GM23338 (cell line): ENCODE results near the gene VPS45. TPM values are rescaled to one million over a fixed set of nuclear protein-coding genes. Genes with fewer than 3 reads are reported as not detected.

Experiments used
- ATAC-seq: fragments of 200-7000 bp; cut with Tn5 transposase; 3 replicates; pipeline ENCODE4 v1.9.1; 2020
- DNase-seq: peaks from one replicate; pipeline ENCODE4 v3.0.0-alpha.2; 2015; ENCODE audit warnings: low spot score
- H2AFZ ChIP-seq: fragments of 200-600 bp; sonication (generic); 2 replicates; pipeline ENCODE4 v1.8.0; 2016; ENCODE audit warnings: antibody characterized with exemption, mild to moderate bottlenecking, moderate library complexity
- H3F3A ChIP-seq: fragments of 200-600 bp; sonication (generic); replicated peaks from 2 replicates; pipeline ENCODE4 v1.8.0; 2017; ENCODE audit warnings: antibody characterized with exemption, mixed run types, low read depth
- H3K27ac ChIP-seq: fragments of 200-600 bp; sonication (generic); 2 replicates; pipeline ENCODE4 v1.6.1; 2016; ENCODE audit warnings: low read depth
- H3K27me3 ChIP-seq: fragments of 200-600 bp; sonication (generic); 2 replicates; pipeline ENCODE4 v1.8.0; 2016; ENCODE audit warnings: mild to moderate bottlenecking, mixed run types, moderate library complexity; ENCODE audit not compliant: insufficient read depth
- H3K36me3 ChIP-seq: fragments of 200-600 bp; sonication (generic); 2 replicates; pipeline ENCODE4 v1.8.0; 2016; ENCODE audit warnings: mild to moderate bottlenecking; ENCODE audit not compliant: insufficient read depth
- H3K4me1 ChIP-seq: fragments of 200-600 bp; sonication (generic); 2 replicates; pipeline ENCODE4 v1.8.0; 2016; ENCODE audit warnings: mild to moderate bottlenecking, moderate library complexity; ENCODE audit not compliant: insufficient read depth
- H3K4me2 ChIP-seq: fragments of 200-600 bp; sonication (generic); 2 replicates; pipeline ENCODE4 v1.7.1; 2017; ENCODE audit warnings: mixed run types
- H3K4me3 ChIP-seq: fragments of 200-600 bp; sonication (generic); 2 replicates; pipeline ENCODE4 v1.6.1; 2016; ENCODE audit warnings: mixed run types
- H3K79me2 ChIP-seq: fragments of 200-600 bp; sonication (generic); replicated peaks from 2 replicates; pipeline ENCODE4 v1.8.0; 2017; ENCODE audit warnings: mild to moderate bottlenecking; ENCODE audit not compliant: insufficient read depth
- H3K9me2 ChIP-seq: fragments of 200-600 bp; sonication (generic); 2 replicates; pipeline ENCODE4 v1.8.0; 2017; ENCODE audit not compliant: insufficient read depth
- H4K20me1 ChIP-seq: fragments of 200-600 bp; sonication (generic); replicated peaks from 2 replicates; pipeline ENCODE4 v1.8.0; 2017; ENCODE audit warnings: mild to moderate bottlenecking; ENCODE audit not compliant: insufficient read depth
- H3K27ac Mint-ChIP-seq: 2 replicates; pipeline ENCODE4 v1.8.0; 2020; ENCODE audit warnings: inconsistent platforms, mild to moderate bottlenecking, moderate library complexity, mixed read lengths
- H3K27me3 Mint-ChIP-seq: 3 replicates; pipeline ENCODE4 v1.8.0; 2022; ENCODE audit warnings: low read depth, mild to moderate bottlenecking, moderate library complexity, mixed read lengths, inconsistent platforms; ENCODE audit not compliant: insufficient read depth, poor library complexity
- H3K36me3 Mint-ChIP-seq: 3 replicates; pipeline ENCODE4 v1.8.0; 2021; ENCODE audit warnings: low read depth, mild to moderate bottlenecking, inconsistent platforms, moderate library complexity, mixed read lengths
- H3K4me1 Mint-ChIP-seq: 3 replicates; pipeline ENCODE4 v1.8.0; 2020; ENCODE audit warnings: mild to moderate bottlenecking, inconsistent platforms, mixed read lengths
- H3K4me3 Mint-ChIP-seq: 3 replicates; pipeline ENCODE4 v1.8.0; 2021; ENCODE audit warnings: moderate library complexity, mild to moderate bottlenecking, inconsistent platforms, mixed read lengths
- H3K9me3 Mint-ChIP-seq: 3 replicates; pipeline ENCODE4 v1.8.0; 2020; ENCODE audit warnings: moderate library complexity, mild to moderate bottlenecking, inconsistent platforms, mixed read lengths
- CREB1 ChIP-seq: fragments of 250-450 bp; sonication (Bioruptor Pico); IDR thresholded peaks from 2 replicates; pipeline ENCODE4 v1.5.0; 2020; ENCODE audit warnings: low read depth, mild to moderate bottlenecking, moderate library complexity
- EZH2 ChIP-seq: fragments of 200-600 bp; sonication (generic); IDR thresholded peaks from one replicate; pipeline ENCODE4 v1.8.0; 2017; ENCODE audit warnings: antibody characterized with exemption, mild to moderate bottlenecking, low read depth; ENCODE audit not compliant: unreplicated experiment
- NANOG ChIP-seq: IDR thresholded peaks from 2 replicates; pipeline ENCODE4 v1.6.1; 2016; ENCODE audit warnings: antibody characterized with exemption, borderline replicate concordance
- POLR2AphosphoS5 ChIP-seq: IDR thresholded peaks from 2 replicates; pipeline ENCODE4 v1.6.1; 2016; ENCODE audit warnings: antibody characterized with exemption, low read depth
- STAT1 ChIP-seq: IDR thresholded peaks from one replicate; pipeline ENCODE4 v1.6.1; 2016; ENCODE audit warnings: antibody characterized with exemption; ENCODE audit not compliant: unreplicated experiment
- ZNF114 ChIP-seq: fragments of 250-450 bp; sonication (Bioruptor Pico); IDR thresholded peaks from 2 replicates; pipeline ENCODE4 v1.5.0; 2020; ENCODE audit warnings: mild to moderate bottlenecking, moderate library complexity
- ZNF331 ChIP-seq: fragments of 250-450 bp; sonication (Bioruptor Pico); IDR thresholded peaks from 2 replicates; pipeline ENCODE4 v1.5.0; 2020; ENCODE audit warnings: low read depth, mild to moderate bottlenecking, moderate library complexity
- long read RNA-seq: library from polyadenylated mRNA; unstranded; transcript quantifications from one replicate; pipeline ENCODE4 v2.0.0, GENCODE V29; 2020; ENCODE audit not compliant: unreplicated experiment
- polyA plus RNA-seq: library from polyadenylated mRNA; unstranded; fragments of >200 nt; fragmentation: Nextera tagmentation; extraction: Ambion mirVana; gene quantifications from 2 replicates; pipeline ENCODE4 v1.2.1, GENCODE V29; 2016
- total RNA-seq: library from RNA; depleted of rRNA; stranded (reverse); fragments of >200 nt; shearing (Covaris generic); gene quantifications from 2 replicates; pipeline ENCODE4 v1.2.3, GENCODE V29; 2014; rRNA removed
- TF ChIP-seq, protein P1 (sequence below): IDR thresholded peaks from one replicate; pipeline ENCODE4 v1.6.1; 2018; ENCODE audit warnings: antibody characterized with exemption; ENCODE audit not compliant: unreplicated experiment
- TF ChIP-seq, protein P2 (sequence below): IDR thresholded peaks from 2 replicates; pipeline ENCODE4 v1.6.1; 2016; ENCODE audit warnings: antibody characterized with exemption
- TF ChIP-seq, protein P3 (sequence below), 2 experiments: fragments of 200-600 bp in 1 of 2; sonication (generic) in 1 of 2; conservative IDR thresholded peaks; 2 replicates each; pipeline versions ENCODE4 v1.5.1 to v1.6.1; 2016 to 2017; ENCODE audit warnings: antibody characterized with exemption in 2 of 2, low read depth in 2 of 2, mild to moderate bottlenecking in 2 of 2, moderate library complexity in 1 of 2

Gene VPS45, protein sequence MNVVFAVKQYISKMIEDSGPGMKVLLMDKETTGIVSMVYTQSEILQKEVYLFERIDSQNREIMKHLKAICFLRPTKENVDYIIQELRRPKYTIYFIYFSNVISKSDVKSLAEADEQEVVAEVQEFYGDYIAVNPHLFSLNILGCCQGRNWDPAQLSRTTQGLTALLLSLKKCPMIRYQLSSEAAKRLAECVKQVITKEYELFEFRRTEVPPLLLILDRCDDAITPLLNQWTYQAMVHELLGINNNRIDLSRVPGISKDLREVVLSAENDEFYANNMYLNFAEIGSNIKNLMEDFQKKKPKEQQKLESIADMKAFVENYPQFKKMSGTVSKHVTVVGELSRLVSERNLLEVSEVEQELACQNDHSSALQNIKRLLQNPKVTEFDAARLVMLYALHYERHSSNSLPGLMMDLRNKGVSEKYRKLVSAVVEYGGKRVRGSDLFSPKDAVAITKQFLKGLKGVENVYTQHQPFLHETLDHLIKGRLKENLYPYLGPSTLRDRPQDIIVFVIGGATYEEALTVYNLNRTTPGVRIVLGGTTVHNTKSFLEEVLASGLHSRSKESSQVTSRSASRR
- total RNA-seq (26.9 and 37.5 TPM in 2 replicates), polyA plus RNA-seq (17.5 and 23.5 TPM in 2 replicates)
- long read RNA-seq, transcript VPS45-202 (15 exons, 2,790 nt): major isoform, 7 of 10 reads
- long read RNA-seq, partial matches to known transcripts: 2 of 10 reads
- long read RNA-seq, other reads (novel, unspliced or antisense): 1 of 10 reads

DNA sequence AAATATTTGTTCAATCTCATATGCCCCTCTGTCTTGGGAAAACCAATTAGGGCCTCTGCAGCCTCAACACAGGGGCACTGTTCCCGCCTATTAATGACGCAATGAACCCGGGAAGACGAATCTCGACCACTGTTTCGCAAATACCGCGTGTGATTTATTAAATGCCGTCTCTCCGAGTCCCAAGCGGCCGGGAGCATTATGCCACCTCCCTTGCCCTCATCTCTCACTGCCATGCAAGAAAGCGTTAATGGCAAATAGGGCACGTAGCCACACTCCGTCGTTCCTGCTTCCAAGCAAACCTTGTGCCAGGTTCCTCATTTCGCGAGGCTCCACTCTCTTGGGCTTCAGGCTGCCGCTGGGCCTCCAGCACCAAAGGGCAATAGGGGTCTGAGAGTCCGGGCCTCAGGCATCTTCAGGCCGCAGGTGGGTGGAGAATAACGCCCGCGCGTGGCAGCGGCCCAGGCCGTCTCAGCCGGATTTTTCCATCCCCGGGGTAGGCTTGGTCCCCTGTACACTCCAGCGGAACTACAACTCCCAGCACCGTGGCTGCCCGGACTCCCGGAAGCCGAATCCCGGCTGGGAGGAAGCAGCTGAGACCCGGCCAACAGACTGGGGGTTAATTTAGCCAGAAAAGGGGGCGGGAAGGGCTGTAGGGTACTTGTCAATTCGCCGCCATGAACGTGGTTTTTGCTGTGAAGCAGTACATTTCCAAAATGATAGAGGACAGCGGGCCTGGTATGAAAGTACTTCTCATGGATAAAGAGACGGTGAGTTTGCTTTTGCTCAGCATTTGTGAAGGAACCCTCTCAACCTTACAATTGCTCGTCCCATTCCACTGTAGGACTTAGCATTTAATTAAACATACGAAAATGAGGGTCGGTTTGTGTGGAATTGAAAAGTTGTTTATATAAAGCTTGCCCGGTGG, at the start of gene VPS45:
TSS of gene VPS45 (plus strand) at position 593 of the 925 bp plus-strand sequence. CDS start at position 675, 82 bp downstream.
- no peaks in the 10 kb centered on the region for H3F3A ChIP-seq
- DNase-seq (peak; percentile 96), ATAC-seq (peak; percentile 99)
- Mint-ChIP-seq H3K4me1 (peaks cover 12% of the 10 kb centered on the region), H3K27me3 (peaks cover 1% of the 10 kb centered on the region), H3K27ac (peak within 1 kb of the TSS; percentile 99), H3K4me3 (peak within 1 kb of the TSS; percentile 91), H3K9me3 (no peaks in the 10 kb centered on the region), H3K36me3 (peaks cover 21% of the 10 kb centered on the region)
- no peaks in the 10 kb centered on the region for H3K4me1 ChIP-seq
- peak within 1 kb of the TSS; percentile 98 for H3K27ac ChIP-seq
- H3K9me2 ChIP-seq: no peaks in the 10 kb centered on the region
- peak within 1 kb of the TSS; percentile 73 for H3K4me2 ChIP-seq
- peak within 1 kb of the TSS; percentile 92 for H3K4me3 ChIP-seq
- peaks cover 3% of the 10 kb centered on the region; the same call in 1 of the 2 replicates for H3K36me3 ChIP-seq
- H4K20me1 ChIP-seq: no peaks in the 10 kb centered on the region
- peak within 1 kb of the TSS; percentile 97 for H2AFZ ChIP-seq
- no peaks in the 10 kb centered on the region for H3K27me3 ChIP-seq
- H3K79me2 ChIP-seq: peaks cover 8% of the 10 kb centered on the region; the same call in 1 of the 2 replicates
- TF ChIP-seq ZNF331 (CRISPR knock-in tag) (no peak), CREB1 (CRISPR knock-in tag) (peak; percentile 60), NANOG (no peak), STAT1 (no peak), POLR2AphosphoS5 (peak; percentile 52), ZNF114 (CRISPR knock-in tag) (no peak), EZH2 (no peak)
- TF ChIP-seq, protein P1, sequence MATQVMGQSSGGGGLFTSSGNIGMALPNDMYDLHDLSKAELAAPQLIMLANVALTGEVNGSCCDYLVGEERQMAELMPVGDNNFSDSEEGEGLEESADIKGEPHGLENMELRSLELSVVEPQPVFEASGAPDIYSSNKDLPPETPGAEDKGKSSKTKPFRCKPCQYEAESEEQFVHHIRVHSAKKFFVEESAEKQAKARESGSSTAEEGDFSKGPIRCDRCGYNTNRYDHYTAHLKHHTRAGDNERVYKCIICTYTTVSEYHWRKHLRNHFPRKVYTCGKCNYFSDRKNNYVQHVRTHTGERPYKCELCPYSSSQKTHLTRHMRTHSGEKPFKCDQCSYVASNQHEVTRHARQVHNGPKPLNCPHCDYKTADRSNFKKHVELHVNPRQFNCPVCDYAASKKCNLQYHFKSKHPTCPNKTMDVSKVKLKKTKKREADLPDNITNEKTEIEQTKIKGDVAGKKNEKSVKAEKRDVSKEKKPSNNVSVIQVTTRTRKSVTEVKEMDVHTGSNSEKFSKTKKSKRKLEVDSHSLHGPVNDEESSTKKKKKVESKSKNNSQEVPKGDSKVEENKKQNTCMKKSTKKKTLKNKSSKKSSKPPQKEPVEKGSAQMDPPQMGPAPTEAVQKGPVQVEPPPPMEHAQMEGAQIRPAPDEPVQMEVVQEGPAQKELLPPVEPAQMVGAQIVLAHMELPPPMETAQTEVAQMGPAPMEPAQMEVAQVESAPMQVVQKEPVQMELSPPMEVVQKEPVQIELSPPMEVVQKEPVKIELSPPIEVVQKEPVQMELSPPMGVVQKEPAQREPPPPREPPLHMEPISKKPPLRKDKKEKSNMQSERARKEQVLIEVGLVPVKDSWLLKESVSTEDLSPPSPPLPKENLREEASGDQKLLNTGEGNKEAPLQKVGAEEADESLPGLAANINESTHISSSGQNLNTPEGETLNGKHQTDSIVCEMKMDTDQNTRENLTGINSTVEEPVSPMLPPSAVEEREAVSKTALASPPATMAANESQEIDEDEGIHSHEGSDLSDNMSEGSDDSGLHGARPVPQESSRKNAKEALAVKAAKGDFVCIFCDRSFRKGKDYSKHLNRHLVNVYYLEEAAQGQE: no peak
- TF ChIP-seq, protein P2, sequence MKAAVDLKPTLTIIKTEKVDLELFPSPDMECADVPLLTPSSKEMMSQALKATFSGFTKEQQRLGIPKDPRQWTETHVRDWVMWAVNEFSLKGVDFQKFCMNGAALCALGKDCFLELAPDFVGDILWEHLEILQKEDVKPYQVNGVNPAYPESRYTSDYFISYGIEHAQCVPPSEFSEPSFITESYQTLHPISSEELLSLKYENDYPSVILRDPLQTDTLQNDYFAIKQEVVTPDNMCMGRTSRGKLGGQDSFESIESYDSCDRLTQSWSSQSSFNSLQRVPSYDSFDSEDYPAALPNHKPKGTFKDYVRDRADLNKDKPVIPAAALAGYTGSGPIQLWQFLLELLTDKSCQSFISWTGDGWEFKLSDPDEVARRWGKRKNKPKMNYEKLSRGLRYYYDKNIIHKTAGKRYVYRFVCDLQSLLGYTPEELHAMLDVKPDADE: peak; percentile 88
- TF ChIP-seq, protein P3, sequence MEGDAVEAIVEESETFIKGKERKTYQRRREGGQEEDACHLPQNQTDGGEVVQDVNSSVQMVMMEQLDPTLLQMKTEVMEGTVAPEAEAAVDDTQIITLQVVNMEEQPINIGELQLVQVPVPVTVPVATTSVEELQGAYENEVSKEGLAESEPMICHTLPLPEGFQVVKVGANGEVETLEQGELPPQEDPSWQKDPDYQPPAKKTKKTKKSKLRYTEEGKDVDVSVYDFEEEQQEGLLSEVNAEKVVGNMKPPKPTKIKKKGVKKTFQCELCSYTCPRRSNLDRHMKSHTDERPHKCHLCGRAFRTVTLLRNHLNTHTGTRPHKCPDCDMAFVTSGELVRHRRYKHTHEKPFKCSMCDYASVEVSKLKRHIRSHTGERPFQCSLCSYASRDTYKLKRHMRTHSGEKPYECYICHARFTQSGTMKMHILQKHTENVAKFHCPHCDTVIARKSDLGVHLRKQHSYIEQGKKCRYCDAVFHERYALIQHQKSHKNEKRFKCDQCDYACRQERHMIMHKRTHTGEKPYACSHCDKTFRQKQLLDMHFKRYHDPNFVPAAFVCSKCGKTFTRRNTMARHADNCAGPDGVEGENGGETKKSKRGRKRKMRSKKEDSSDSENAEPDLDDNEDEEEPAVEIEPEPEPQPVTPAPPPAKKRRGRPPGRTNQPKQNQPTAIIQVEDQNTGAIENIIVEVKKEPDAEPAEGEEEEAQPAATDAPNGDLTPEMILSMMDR (conservative IDR thresholded peaks at IDR 0.05; ENCODE audit: low read depth in 2 of 2): peak; percentile 25 to 47; a peak in 3 of 4 replicates
